Activated CD8-positive, alpha-beta memory T cell treated with anti-CD3 and anti-CD28 coated beads, Interleukin-2, amount 10 ng/mL, durations not matched to agents 7 days and 5 days (primary cell): Measurements from ENCODE around the gene WWOX. TPM values are rescaled to one million over a fixed set of nuclear protein-coding genes. Genes with fewer than 3 reads are reported as not detected.

Source experiments
- ATAC-seq: fragments of 150-1000 bp; cut with Tn5 transposase; one replicate; pipeline ENCODE4 v1.10.0; 2021; ENCODE audit warnings: moderate library complexity
- CTCF ChIA-PET: fragments of 350-600 bp; sonication (Branson Sonifier 250); formaldehyde crosslinking; loops from one replicate; lab custom pipeline; 2021; ENCODE audit warnings: antibody characterized with exemption; lab: Charles Lee
- DNase-seq: peaks from one replicate; pipeline ENCODE4 v3.0.0-alpha.2; 2020
- H3K27ac Mint-ChIP-seq: one replicate; pipeline ENCODE4 v1.8.0; 2021; ENCODE audit warnings: mild to moderate bottlenecking, mixed read lengths
- H3K27me3 Mint-ChIP-seq: one replicate; pipeline ENCODE4 v1.8.0; 2021; ENCODE audit warnings: mixed read lengths
- H3K36me3 Mint-ChIP-seq: one replicate; pipeline ENCODE4 v1.8.0; 2021; ENCODE audit warnings: mild to moderate bottlenecking, mixed read lengths
- H3K4me1 Mint-ChIP-seq: one replicate; pipeline ENCODE4 v1.8.0; 2021; ENCODE audit warnings: mixed read lengths
- H3K4me3 Mint-ChIP-seq: one replicate; pipeline ENCODE4 v1.8.0; 2021; ENCODE audit warnings: mild to moderate bottlenecking, moderate library complexity, mixed read lengths
- H3K9me3 Mint-ChIP-seq: one replicate; pipeline ENCODE4 v1.8.0; 2022; ENCODE audit warnings: low read depth, mixed read lengths
- total RNA-seq, 2 experiments: library from RNA; stranded (reverse); gene quantifications; one replicate each; pipeline ENCODE4 v1.2.3, GENCODE V29; 2021

WWOX gene
- total RNA-seq, 2 experiments from 2014 or later, result 25.2 to 38.8 TPM

- Mint-ChIP-seq H3K36me3 (peaks cover 13% of the 10 kb centered on the region), H3K27ac (peak overlapping the region; percentile 70), H3K27me3 (no peaks in the 10 kb centered on the region), H3K4me3 (no peak overlapping the region), H3K4me1 (peaks cover 64% of the 10 kb centered on the region), H3K9me3 (peaks cover 2% of the 10 kb centered on the region)
- CTCF ChIA-PET, result interaction anchor here (0.6 to 4.1 kb wide), 4 partner anchors 11 to 821 kb away, joined by 4 to 12 read pairs (median 8); no protein-coding TSS in a partner anchor
- DNase-seq (no peak), ATAC-seq (no peak)
Observed at GRCh38 chr16:78780808-78781207, 681.4 kb downstream of the WWOX start.

GRCh38 chr16:78782572-78782971 lies 683.1 kb downstream of the WWOX start:
- H3K36me3 Mint-ChIP-seq, result peaks cover 7% of the 10 kb centered on the region
- no peak overlapping the region for H3K27ac Mint-ChIP-seq
- no peaks in the 10 kb centered on the region for H3K9me3 Mint-ChIP-seq
- no peak for DNase-seq
- H3K4me3 Mint-ChIP-seq, result no peak overlapping the region
- no peak for ATAC-seq
- peaks cover 52% of the 10 kb centered on the region for H3K4me1 Mint-ChIP-seq
- CTCF ChIA-PET, result interaction anchor here (1.8 to 4.1 kb wide), 2 partner anchors 13 to 18 kb away, joined by 10 to 12 read pairs; no protein-coding TSS in a partner anchor
- no peaks in the 10 kb centered on the region for H3K27me3 Mint-ChIP-seq

- DNase-seq, result no peak
- Mint-ChIP-seq H3K27me3 (no peaks in the 10 kb centered on the region), H3K4me3 (no peak overlapping the region), H3K27ac (no peak overlapping the region), H3K9me3 (no peaks in the 10 kb centered on the region), H3K36me3 (peaks cover 7% of the 10 kb centered on the region), H3K4me1 (peaks cover 42% of the 10 kb centered on the region)
- ATAC-seq, result no peak
- CTCF ChIA-PET, result no interaction called here
Observed at GRCh38 chr16:78783570-78784079, 684.2 kb downstream of the WWOX start.

GRCh38 chr16:78784771-78785170 lies 685.3 kb downstream of the WWOX start:
- CTCF ChIA-PET, result interaction anchor here (1.7 kb wide), 1 partner anchor 14 kb away, joined by 5 read pairs; no protein-coding TSS in a partner anchor
- peaks cover 7% of the 10 kb centered on the region for H3K36me3 Mint-ChIP-seq
- ATAC-seq, result no peak

GRCh38 chr16:78785218-78785617 lies 685.8 kb downstream of the WWOX start:
- H3K27me3 Mint-ChIP-seq, result no peaks in the 10 kb centered on the region
- no peak for ATAC-seq
- H3K4me3 Mint-ChIP-seq, result no peak overlapping the region
- H3K4me1 Mint-ChIP-seq, result peaks cover 36% of the 10 kb centered on the region
- H3K27ac Mint-ChIP-seq, result no peak overlapping the region
- peaks cover 7% of the 10 kb centered on the region for H3K36me3 Mint-ChIP-seq
- H3K9me3 Mint-ChIP-seq, result no peaks in the 10 kb centered on the region
- no peak for DNase-seq
- CTCF ChIA-PET, result interaction anchor here (1.7 kb wide), 1 partner anchor 14 kb away, joined by 5 read pairs; no protein-coding TSS in a partner anchor

More at GRCh38 chr16:78784771-78785170, 685.3 kb downstream of the WWOX start:
- no peak overlapping the region for H3K4me3 Mint-ChIP-seq
- no peaks in the 10 kb centered on the region for H3K27me3 Mint-ChIP-seq
- no peak for DNase-seq
- H3K27ac Mint-ChIP-seq, result no peak overlapping the region
- H3K9me3 Mint-ChIP-seq, result no peaks in the 10 kb centered on the region
- peaks cover 36% of the 10 kb centered on the region for H3K4me1 Mint-ChIP-seq

GRCh38 chr16:78786635-78787034 lies 687.2 kb downstream of the WWOX start:
- CTCF ChIA-PET, result no interaction called here
- Mint-ChIP-seq H3K4me1 (peaks cover 33% of the 10 kb centered on the region), H3K9me3 (no peaks in the 10 kb centered on the region), H3K4me3 (no peak overlapping the region), H3K36me3 (peaks cover 6% of the 10 kb centered on the region), H3K27ac (no peak overlapping the region), H3K27me3 (no peaks in the 10 kb centered on the region)
- ATAC-seq (no peak), DNase-seq (no peak)

- Mint-ChIP-seq H3K4me3 (no peak overlapping the region), H3K27ac (no peak overlapping the region)
- CTCF ChIA-PET, result interaction anchor here (3.0 kb wide), 1 partner anchor 9 kb away, joined by 11 read pairs; no protein-coding TSS in a partner anchor
Observed at GRCh38 chr16:78788276-78788675, 688.8 kb downstream of the WWOX start.

GRCh38 chr16:78788696-78789095 lies 689.2 kb downstream of the WWOX start:
- DNase-seq (no peak), ATAC-seq (no peak)
- Mint-ChIP-seq H3K27me3 (no peaks in the 10 kb centered on the region), H3K27ac (no peak overlapping the region), H3K9me3 (no peaks in the 10 kb centered on the region), H3K4me3 (no peak overlapping the region), H3K4me1 (peaks cover 33% of the 10 kb centered on the region), H3K36me3 (peaks cover 4% of the 10 kb centered on the region)
- CTCF ChIA-PET, result interaction anchor here (3.0 kb wide), 1 partner anchor 10 kb away, joined by 11 read pairs; no protein-coding TSS in a partner anchor

More at GRCh38 chr16:78788276-78788675, 688.8 kb downstream of the WWOX start:
- Mint-ChIP-seq H3K27me3 (no peaks in the 10 kb centered on the region), H3K4me1 (peaks cover 33% of the 10 kb centered on the region), H3K36me3 (peaks cover 4% of the 10 kb centered on the region), H3K9me3 (no peaks in the 10 kb centered on the region)
- ATAC-seq (no peak), DNase-seq (no peak)

GRCh38 chr16:78789561-78789960 lies 690.1 kb downstream of the WWOX start:
- H3K27me3 Mint-ChIP-seq, result no peaks in the 10 kb centered on the region
- peaks cover 4% of the 10 kb centered on the region for H3K36me3 Mint-ChIP-seq
- CTCF ChIA-PET, result interaction anchor here (3.0 kb wide), 1 partner anchor 11 kb away, joined by 11 read pairs; no protein-coding TSS in a partner anchor
- peaks cover 41% of the 10 kb centered on the region for H3K4me1 Mint-ChIP-seq
- no peak for ATAC-seq
- no peak overlapping the region for H3K4me3 Mint-ChIP-seq
- DNase-seq, result no peak
- H3K9me3 Mint-ChIP-seq, result no peaks in the 10 kb centered on the region
- H3K27ac Mint-ChIP-seq, result no peak overlapping the region

- DNase-seq (no peak), ATAC-seq (no peak)
- Mint-ChIP-seq H3K4me1 (peaks cover 50% of the 10 kb centered on the region), H3K9me3 (no peaks in the 10 kb centered on the region), H3K4me3 (no peak overlapping the region), H3K36me3 (peaks cover 4% of the 10 kb centered on the region), H3K27me3 (no peaks in the 10 kb centered on the region), H3K27ac (peak overlapping the region; percentile 79)
- CTCF ChIA-PET, result interaction anchor here (0.7 to 3.0 kb wide), 2 partner anchors 12 to 211 kb away, joined by 3 to 11 read pairs; no protein-coding TSS in a partner anchor
Observed at GRCh38 chr16:78791011-78791410, 691.6 kb downstream of the WWOX start.

GRCh38 chr16:78791926-78792325 lies 692.5 kb downstream of the WWOX start:
- CTCF ChIA-PET, result interaction anchor here (2.0 kb wide), 1 partner anchor 22 kb away, joined by 6 read pairs; no protein-coding TSS in a partner anchor
- no peak overlapping the region for H3K27ac Mint-ChIP-seq
- no peak overlapping the region for H3K4me3 Mint-ChIP-seq
- no peak for DNase-seq
- no peaks in the 10 kb centered on the region for H3K27me3 Mint-ChIP-seq
- H3K9me3 Mint-ChIP-seq, result no peaks in the 10 kb centered on the region
- H3K4me1 Mint-ChIP-seq, result peaks cover 55% of the 10 kb centered on the region
- ATAC-seq, result no peak
- H3K36me3 Mint-ChIP-seq, result peaks cover 4% of the 10 kb centered on the region

- H3K27ac Mint-ChIP-seq, result no peak overlapping the region
- CTCF ChIA-PET, result interaction anchor here (1.4 to 2.0 kb wide), 2 partner anchors 14 to 23 kb away, joined by 3 to 6 read pairs; no protein-coding TSS in a partner anchor
- H3K36me3 Mint-ChIP-seq, result peaks cover 2% of the 10 kb centered on the region
- H3K27me3 Mint-ChIP-seq, result no peaks in the 10 kb centered on the region
- no peaks in the 10 kb centered on the region for H3K9me3 Mint-ChIP-seq
- ATAC-seq (no peak), DNase-seq (no peak)
- H3K4me1 Mint-ChIP-seq, result peaks cover 50% of the 10 kb centered on the region
- no peak overlapping the region for H3K4me3 Mint-ChIP-seq
Observed at GRCh38 chr16:78792952-78793351, 693.5 kb downstream of the WWOX start.

- ATAC-seq (peak; percentile 56), DNase-seq (peak; percentile 58)
- H3K4me1 Mint-ChIP-seq, result peaks cover 46% of the 10 kb centered on the region
Observed at GRCh38 chr16:78794581-78795250, 695.3 kb downstream of the WWOX start.

More at GRCh38 chr16:78794581-78795250, 695.3 kb downstream of the WWOX start:
- Mint-ChIP-seq H3K36me3 (peaks cover 2% of the 10 kb centered on the region), H3K9me3 (no peaks in the 10 kb centered on the region), H3K4me3 (peak overlapping the region; percentile 11), H3K27me3 (no peaks in the 10 kb centered on the region), H3K27ac (peak overlapping the region; percentile 80)
- CTCF ChIA-PET, result interaction anchor here (1.5 kb wide), 1 partner anchor 24 kb away, joined by 5 read pairs; no protein-coding TSS in a partner anchor
